ENCODE data around the gene NTN3. TPM values are rescaled to one million over a fixed set of nuclear protein-coding genes. Genes with fewer than 3 reads are reported as not detected.

The NTN3 gene
- total RNA-seq, 3 donors from 2014 or later = 0.44 TPM; not detected in 2

GRCh38 chr16:2458887-2459646 is 12.0 kb upstream of the NTN3 start:
- Histone ChIP-seq H3K4me1 (ENCODE audit: low read depth) (peaks cover 9% of the 10 kb centered on the region), H3K4me3 (no peak overlapping the region), H3K36me3 (ENCODE audit: low read depth) (no peaks in the 10 kb centered on the region), H3K9me3 (no peaks in the 10 kb centered on the region)
- intact Hi-C loops (cut with DNase I, micrococcal nuclease) = no loop called here
- TF ChIP-seq CTCF (IDR thresholded peaks at IDR 0.05) = no peak
- no peak for ATAC-seq
- DNase-seq = no peak

- ATAC-seq = peak; percentile 99
- Histone ChIP-seq H3K4me1 (ENCODE audit: low read depth) (peaks cover 9% of the 10 kb centered on the region), H3K36me3 (ENCODE audit: low read depth) (no peaks in the 10 kb centered on the region), H3K4me3 (no peak within 1 kb of the TSS), H3K9me3 (no peaks in the 10 kb centered on the region)
- no peak for TF ChIP-seq CTCF (IDR thresholded peaks at IDR 0.05)
- DNase-seq = peak; percentile 97 to 98 (median 98)
- intact Hi-C loops (cut with DNase I, micrococcal nuclease) = no loop called here
Measured at GRCh38 chr16:2459647-2460390, 11.3 kb upstream of the NTN3 start, which contains the start of gene TEDC2. TSS of gene TEDC2 (plus strand) at chr16:2460109. CDS start at chr16:2460145, 36 bp downstream.

GRCh38 chr16:2460391-2460713 is 10.7 kb upstream of the NTN3 start:
- Histone ChIP-seq H3K4me1 (ENCODE audit: low read depth) (peaks cover 9% of the 10 kb centered on the region), H3K4me3 (no peak overlapping the region), H3K9me3 (no peaks in the 10 kb centered on the region), H3K36me3 (ENCODE audit: low read depth) (no peaks in the 10 kb centered on the region)
- TF ChIP-seq CTCF (IDR thresholded peaks at IDR 0.05) = no peak
- intact Hi-C loops (cut with DNase I, micrococcal nuclease) = no loop called here
- ATAC-seq = no peak
- DNase-seq = no peak

GRCh38 chr16:2460916-2461315 is 10.2 kb upstream of the NTN3 start:
- no peaks in the 10 kb centered on the region for H3K36me3 ChIP-seq (ENCODE audit: low read depth)
- no peak for TF ChIP-seq CTCF (IDR thresholded peaks at IDR 0.05)
- intact Hi-C loops (cut with DNase I, micrococcal nuclease) = no loop called here
- no peak for ATAC-seq
- DNase-seq = peak in 1 of 3 donors; percentile 39
- H3K4me3 ChIP-seq = no peak overlapping the region
- H3K4me1 ChIP-seq (ENCODE audit: low read depth) = peaks cover 9% of the 10 kb centered on the region
- H3K9me3 ChIP-seq = no peaks in the 10 kb centered on the region

- Histone ChIP-seq H3K4me3 (no peak overlapping the region), H3K36me3 (ENCODE audit: low read depth) (no peaks in the 10 kb centered on the region), H3K4me1 (ENCODE audit: low read depth) (peaks cover 9% of the 10 kb centered on the region), H3K9me3 (no peaks in the 10 kb centered on the region)
- TF ChIP-seq CTCF (IDR thresholded peaks at IDR 0.05) = no peak
- ATAC-seq = no peak
- intact Hi-C loops (cut with DNase I, micrococcal nuclease) = no loop called here
- DNase-seq = peak in 1 of 3 donors; percentile 44
Measured at GRCh38 chr16:2462031-2462866, 8.8 kb upstream of the NTN3 start.

Data from mucosa of descending colon (tissue), 3 donors.